Duodenal mucosa (tissue), 2 donors: ENCODE results near the gene ILDR1.
"Not testable (repeated sequence)": the region's sequence is repeated elsewhere in the genome, so short reads cannot be mapped to it uniquely, and the experiment has no call there.

Experiments used
- H3K27ac ChIP-seq: one replicate; pipeline ENCODE4 v1.7.0; 2013; ENCODE audit warnings: low read depth, low read length
- H3K27me3 ChIP-seq, 2 donors: one replicate each; pipeline ENCODE4 v1.7.0; 2013; ENCODE audit warnings: low read length in 2 of 2, control low read depth in 1 of 2; ENCODE audit not compliant: insufficient read depth in 2 of 2, control insufficient read depth in 1 of 2
- H3K36me3 ChIP-seq, 2 donors: one replicate each; pipeline ENCODE4 v1.7.0; 2013; ENCODE audit warnings: low read length in 2 of 2, control low read depth in 1 of 2; ENCODE audit not compliant: insufficient read depth in 2 of 2, control insufficient read depth in 1 of 2
- H3K4me1 ChIP-seq, 2 donors: one replicate each; pipeline ENCODE4 v1.7.0; 2013; ENCODE audit warnings: low read length in 2 of 2, control low read depth in 1 of 2; ENCODE audit not compliant: insufficient read depth in 2 of 2, control insufficient read depth in 1 of 2
- H3K4me3 ChIP-seq, 2 donors: one replicate each; pipeline ENCODE4 v1.7.0; 2013; ENCODE audit warnings: low read length in 2 of 2, low read depth in 1 of 2
- H3K9ac ChIP-seq, 2 donors: one replicate each; pipeline ENCODE4 v1.7.0; 2013; ENCODE audit warnings: low read length in 2 of 2, low read depth in 1 of 2
- H3K9me3 ChIP-seq, 2 donors: one replicate each; pipeline ENCODE4 v1.7.0; 2013; ENCODE audit warnings: low read length in 2 of 2, control low read depth in 1 of 2; ENCODE audit not compliant: control insufficient read depth in 1 of 2

Gene ILDR1

DNA sequence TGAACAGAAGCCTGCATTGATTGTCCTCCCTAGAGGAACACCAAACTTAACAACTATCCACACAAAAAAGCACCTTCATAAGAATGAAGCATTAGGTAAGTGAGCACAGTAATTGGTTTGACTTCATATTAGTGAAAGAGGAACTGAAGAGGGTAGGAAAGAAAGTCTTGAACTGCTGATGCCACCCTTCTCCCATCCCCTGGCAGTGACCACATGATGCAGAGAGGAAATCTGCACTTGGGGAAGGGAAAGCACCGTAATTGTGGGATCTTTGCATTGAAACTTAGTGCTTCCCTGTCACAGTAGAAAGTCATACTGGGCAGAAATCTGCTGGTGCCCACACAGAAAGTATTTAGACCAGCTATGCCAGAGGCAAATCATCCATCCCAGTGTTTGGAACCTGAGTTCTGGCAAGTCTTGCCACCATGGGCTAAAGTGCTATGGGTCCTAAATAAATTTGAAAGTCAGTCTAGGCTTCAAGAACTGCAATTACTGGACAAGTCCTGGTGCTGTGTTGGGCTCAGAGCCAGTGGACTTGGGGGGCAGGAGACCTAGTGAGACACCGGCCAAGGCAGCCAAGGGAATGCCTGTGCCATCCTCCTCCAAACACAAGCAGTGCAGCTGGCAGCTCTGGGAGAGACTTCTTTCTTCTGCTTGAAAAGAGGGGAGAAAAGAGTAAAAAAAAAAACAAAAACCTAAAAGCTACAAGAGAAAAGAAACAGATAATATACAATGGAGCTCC is 64.2 kb downstream of the ILDR1 start:
- Histone ChIP-seq H3K27ac (no peak overlapping the region), H3K4me3 (no peak overlapping the region), H3K9ac (no peak overlapping the region)

DNA sequence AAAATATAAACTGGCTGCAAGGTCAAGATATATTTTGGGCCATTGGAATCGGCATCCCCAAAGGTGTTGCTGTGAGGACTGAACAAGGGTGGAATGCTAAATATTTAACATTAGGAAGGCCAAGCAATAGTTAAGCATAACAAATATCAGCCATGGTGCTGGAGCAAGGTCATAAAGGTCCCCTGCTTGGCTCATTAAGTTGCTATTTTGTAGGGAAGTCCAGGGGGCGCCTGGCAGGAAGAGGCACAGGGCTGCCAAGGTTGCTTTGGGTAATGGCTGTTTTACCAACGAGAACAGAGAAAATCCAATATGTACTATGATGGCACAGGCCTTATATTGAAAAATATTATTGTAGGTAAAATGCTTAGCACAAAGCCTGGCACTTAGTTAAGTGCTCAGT is 65.7 kb downstream of the ILDR1 start:
- Histone ChIP-seq H3K9me3 (peaks cover 0 to 9% of the 10 kb centered on the region in 2 donors), H3K36me3 (no peaks in the 10 kb centered on the region), H3K4me3 (no peak overlapping the region), H3K4me1 (no peaks in the 10 kb centered on the region), H3K27me3 (no peaks in the 10 kb centered on the region), H3K27ac (no peak overlapping the region), H3K9ac (no peak overlapping the region)

More for the DNA sequence above, 64.2 kb downstream of the ILDR1 start:
- Histone ChIP-seq H3K27me3 (no peaks in the 10 kb centered on the region), H3K36me3 (no peaks in the 10 kb centered on the region), H3K4me1 (no peaks in the 10 kb centered on the region), H3K9me3 (no peaks in the 10 kb centered on the region)

DNA sequence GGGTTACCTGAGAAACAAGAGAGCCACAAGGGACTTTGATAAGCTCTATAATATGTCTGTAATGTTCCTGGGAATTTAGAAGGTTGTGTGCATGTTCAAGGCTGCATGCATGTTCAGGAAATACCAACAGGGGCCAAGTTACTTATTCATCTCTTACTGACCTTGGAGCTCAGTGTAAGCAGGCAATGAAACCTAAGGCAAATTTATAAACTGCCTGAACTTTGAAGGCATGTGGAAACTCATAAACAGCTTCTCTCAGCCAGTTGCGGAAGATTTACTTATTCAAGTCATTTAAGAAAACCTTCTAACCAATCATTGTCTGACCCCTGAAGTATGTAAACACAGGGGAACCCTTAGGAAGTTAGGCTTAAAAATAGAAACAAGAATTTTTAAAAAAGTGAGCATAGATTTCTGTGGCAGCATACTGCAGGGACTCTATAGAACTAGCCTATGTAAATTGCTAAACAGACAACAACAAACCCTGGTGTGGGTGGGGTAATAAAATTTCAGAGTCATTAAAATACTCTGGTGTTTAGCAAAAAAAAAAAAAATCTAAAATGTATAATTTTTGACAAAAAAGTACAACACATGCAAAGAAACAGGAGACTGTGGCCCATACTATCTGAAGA is 70.6 kb downstream of the ILDR1 start:
- no peaks in the 10 kb centered on the region for H3K36me3 ChIP-seq
- H3K9ac ChIP-seq: no peak overlapping the region
- H3K9me3 ChIP-seq: peaks cover 0 to 9% of the 10 kb centered on the region in 2 donors
- no peak overlapping the region for H3K4me3 ChIP-seq
- H3K4me1 ChIP-seq: peaks cover 0 to 5% of the 10 kb centered on the region in 2 donors
- H3K27me3 ChIP-seq: no peaks in the 10 kb centered on the region
- no peak overlapping the region for H3K27ac ChIP-seq

DNA sequence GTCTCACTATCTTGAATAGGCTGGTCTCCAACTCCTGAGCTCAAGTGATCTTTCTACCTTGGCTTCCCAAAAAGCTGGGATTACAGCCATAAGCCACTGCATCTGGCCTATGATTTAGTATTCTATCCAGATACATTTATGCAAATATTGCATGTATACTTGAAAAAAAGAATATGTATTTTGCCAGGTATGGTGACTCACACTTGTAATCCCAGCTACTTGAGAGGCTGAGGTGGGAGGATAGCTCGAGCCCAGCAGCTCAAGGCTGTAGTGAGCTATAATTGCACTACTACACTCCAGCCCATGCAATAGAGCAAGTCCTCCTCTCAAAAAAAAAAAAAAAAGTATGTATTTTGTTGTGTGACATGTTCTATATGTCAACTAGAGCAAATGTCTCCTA is 73.4 kb downstream of the ILDR1 start:
- Histone ChIP-seq H3K9me3 (peaks cover 0 to 9% of the 10 kb centered on the region in 2 donors), H3K4me3 (no peak overlapping the region), H3K36me3 (no peaks in the 10 kb centered on the region), H3K27ac (no peak overlapping the region), H3K27me3 (no peaks in the 10 kb centered on the region), H3K9ac (no peak overlapping the region), H3K4me1 (peaks cover 0 to 5% of the 10 kb centered on the region in 2 donors)

DNA sequence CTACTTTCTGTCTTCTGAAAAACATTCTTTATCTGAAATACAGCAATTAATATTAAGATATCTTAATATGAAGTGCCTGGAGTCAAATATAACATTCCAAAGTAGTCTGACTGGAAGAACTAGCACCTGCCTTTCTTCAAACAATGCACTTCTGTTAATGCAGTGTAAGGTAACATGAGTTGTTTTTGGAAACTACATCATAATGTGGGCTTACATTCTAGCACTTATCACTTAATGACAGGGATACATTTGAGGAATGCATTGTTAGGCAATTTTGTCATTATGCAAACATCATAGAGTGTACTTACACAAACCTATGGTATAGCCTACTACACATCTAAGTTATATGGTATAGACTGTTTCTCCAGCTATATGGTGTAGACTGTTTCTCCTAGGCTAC is 78.6 kb downstream of the ILDR1 start:
- Histone ChIP-seq H3K4me3 (no peak overlapping the region), H3K27me3 (no peaks in the 10 kb centered on the region), H3K9me3 (no peaks in the 10 kb centered on the region), H3K36me3 (peaks cover 6 to 9% of the 10 kb centered on the region in 2 donors), H3K9ac (no peak overlapping the region), H3K4me1 (peaks cover 0 to 12% of the 10 kb centered on the region in 2 donors), H3K27ac (no peak overlapping the region)

DNA sequence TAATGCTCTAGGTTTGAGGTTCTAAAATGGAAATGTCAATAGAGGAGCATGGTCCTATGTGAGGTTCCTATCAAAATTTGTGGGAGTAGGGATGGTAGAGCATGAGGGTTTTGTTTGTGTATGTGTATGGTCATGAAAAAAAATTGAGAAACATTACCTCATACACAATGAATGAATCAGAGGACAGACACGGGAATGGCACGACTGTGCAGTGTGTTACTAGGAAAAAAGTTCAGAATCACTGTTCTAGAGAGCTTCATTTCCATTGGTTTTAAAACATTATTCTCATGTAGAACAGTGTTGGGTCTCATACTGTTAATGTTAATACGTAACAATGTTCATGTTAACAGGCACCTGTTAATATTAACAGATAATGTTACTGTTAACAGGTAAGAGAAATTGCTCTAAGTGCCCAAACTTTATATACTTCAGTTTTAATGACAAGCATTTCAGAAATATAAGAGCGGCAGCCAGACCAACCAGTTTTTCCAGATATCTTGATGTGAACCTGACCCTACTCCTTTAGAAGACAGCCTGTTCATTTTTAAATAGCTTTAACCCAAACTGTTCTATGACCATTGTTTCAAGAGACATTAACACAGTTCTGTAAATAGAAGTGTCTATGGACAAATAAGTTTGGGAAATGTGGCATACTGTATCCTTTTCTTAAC is 79.8 kb downstream of the ILDR1 start:
- H3K4me1 ChIP-seq: peaks cover 0 to 12% of the 10 kb centered on the region in 2 donors
- no peak overlapping the region for H3K4me3 ChIP-seq
- no peak overlapping the region for H3K27ac ChIP-seq
- H3K9ac ChIP-seq: no peak overlapping the region
- H3K36me3 ChIP-seq: peaks cover 6 to 9% of the 10 kb centered on the region in 2 donors
- no peaks in the 10 kb centered on the region for H3K27me3 ChIP-seq
- H3K9me3 ChIP-seq: no peaks in the 10 kb centered on the region

DNA sequence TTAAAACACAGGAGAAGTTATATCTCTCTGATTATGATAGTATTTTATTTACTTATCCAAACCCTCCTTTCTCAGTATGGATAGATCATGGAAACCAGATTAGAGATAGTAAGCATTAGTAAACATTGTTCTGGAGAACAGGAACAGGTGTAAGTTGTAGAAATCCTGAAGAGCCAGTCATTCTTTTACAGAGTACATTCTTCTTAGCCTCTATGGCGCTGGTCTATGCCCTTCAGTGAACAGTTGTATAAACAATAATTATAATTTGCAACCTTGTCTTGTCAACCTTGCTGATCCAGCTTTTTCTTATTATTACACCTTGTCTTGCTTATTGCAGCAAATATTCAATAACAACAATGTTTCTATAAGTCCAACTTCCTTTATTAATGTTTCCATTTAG is 80.5 kb downstream of the ILDR1 start:
- Histone ChIP-seq H3K36me3 (peaks cover 6 to 9% of the 10 kb centered on the region in 2 donors), H3K9ac (no peak overlapping the region), H3K27ac (no peak overlapping the region), H3K4me3 (no peak overlapping the region), H3K27me3 (no peaks in the 10 kb centered on the region), H3K9me3 (no peaks in the 10 kb centered on the region), H3K4me1 (peaks cover 0 to 12% of the 10 kb centered on the region in 2 donors)

DNA sequence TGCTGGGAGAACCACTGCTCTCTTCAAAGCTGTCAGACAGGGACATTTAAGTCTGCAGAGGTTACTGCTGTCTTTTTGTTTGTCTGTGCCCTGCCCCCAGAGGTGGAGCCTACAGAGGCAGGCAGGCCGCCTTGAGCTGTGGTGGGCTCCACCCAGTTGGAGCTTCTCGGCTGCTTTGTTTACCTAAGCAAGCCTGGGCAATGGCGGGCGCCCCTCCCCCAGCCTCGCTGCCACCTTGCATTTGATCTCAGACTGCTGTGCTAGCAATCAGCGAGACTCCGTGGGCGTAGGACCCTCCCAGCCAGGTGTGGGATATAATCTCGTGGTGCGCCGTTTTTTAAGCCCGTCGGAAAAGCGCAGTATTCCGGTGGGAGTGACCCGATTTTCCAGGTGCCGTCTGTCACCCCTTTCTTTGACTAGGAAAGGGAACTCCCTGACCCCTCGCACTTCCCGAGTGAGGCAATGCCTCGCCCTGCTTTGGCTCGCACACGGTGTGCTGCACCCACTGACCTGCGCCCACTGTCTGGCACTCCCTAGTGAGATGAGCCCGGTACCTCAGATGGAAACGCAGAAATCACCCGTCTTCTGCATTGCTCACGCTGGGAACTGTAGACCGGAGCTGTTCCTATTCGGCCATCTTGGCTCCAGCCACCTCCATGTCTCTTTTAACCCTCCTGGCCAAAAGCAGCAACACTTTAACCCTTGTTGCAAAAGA is 83.7 kb downstream of the ILDR1 start:
- H3K36me3 ChIP-seq: not testable (repeated sequence)

More for the DNA sequence above, 83.7 kb downstream of the ILDR1 start:
- H3K4me3 ChIP-seq, H3K27ac ChIP-seq, H3K9me3 ChIP-seq, H3K9ac ChIP-seq, H3K27me3 ChIP-seq: not testable (repeated sequence)
- peaks cover 0 to 12% of the 10 kb centered on the region in 2 donors for H3K4me1 ChIP-seq
